GM12878 (cell line): ENCODE results near the gene ZCCHC3. TPM values are rescaled to one million over a fixed set of nuclear protein-coding genes. Genes with fewer than 3 reads are reported as not detected.
A peak's percentile ranks its signal among the peaks of the same experiment; 100 is the strongest.

Experiments used
- ASH2L ChIP-seq: fragments of 300-600, 200-600 bp; sonication (generic); IDR thresholded peaks from 2 replicates; pipeline ENCODE4 v1.6.1; 2017; ENCODE audit warnings: low read depth, mild to moderate bottlenecking, borderline replicate concordance
- ATF2 ChIP-seq: IDR thresholded peaks from 2 replicates; pipeline ENCODE4 v1.6.1; 2012; ENCODE audit warnings: low read length, inconsistent platforms
- CBX3 ChIP-seq: fragments of 200-600 bp; sonication (generic); IDR thresholded peaks from 2 replicates; pipeline ENCODE4 v1.6.1; 2016; ENCODE audit warnings: low read depth, borderline replicate concordance
- CREB1 ChIP-seq: IDR thresholded peaks from 2 replicates; pipeline ENCODE4 v1.6.1; 2012; ENCODE audit warnings: low read depth, mild to moderate bottlenecking, inconsistent platforms
- EED ChIP-seq: sonication (generic); IDR thresholded peaks from 2 replicates; pipeline ENCODE4 v1.6.1; 2016; ENCODE audit warnings: antibody characterized with exemption, low read depth
- EZH2 ChIP-seq: IDR thresholded peaks from 2 replicates; pipeline ENCODE4 v1.6.1; 2012; ENCODE audit warnings: low read depth, mild to moderate bottlenecking, control low read depth, inconsistent platforms, low read length, borderline replicate concordance; ENCODE audit not compliant: control insufficient read depth
- FOS ChIP-seq: IDR thresholded peaks from 3 replicates; pipeline ENCODE4 v1.6.1; 2011; ENCODE audit warnings: borderline replicate concordance; ENCODE audit not compliant: insufficient read length; ENCODE audit errors: extremely low read depth
- NBN ChIP-seq: fragments of 450-650 bp; IDR thresholded peaks from 2 replicates; pipeline ENCODE4 v1.6.1; 2016
- NFIC ChIP-seq: IDR thresholded peaks from 2 replicates; pipeline ENCODE4 v1.6.1; 2012; ENCODE audit warnings: low read depth, mild to moderate bottlenecking, inconsistent platforms, low read length, moderate library complexity
- NR2F1 ChIP-seq: fragments of 450-650 bp; conservative IDR thresholded peaks from 2 replicates; pipeline ENCODE4 v1.6.1; 2017; ENCODE audit warnings: mild to moderate bottlenecking
- RAD51 ChIP-seq: fragments of 450-650 bp; IDR thresholded peaks from 2 replicates; pipeline ENCODE4 v1.6.1; 2016; ENCODE audit warnings: moderate library complexity, mild to moderate bottlenecking, inconsistent platforms
- SMAD1 ChIP-seq: fragments of 450-650 bp; IDR thresholded peaks from 2 replicates; pipeline ENCODE4 v1.6.1; 2018; ENCODE audit warnings: mild to moderate bottlenecking, low read depth; ENCODE audit not compliant: partially characterized antibody
- SREBF1 ChIP-seq: IDR thresholded peaks from 2 replicates; pipeline ENCODE4 v1.6.1; 2012; ENCODE audit warnings: mild to moderate bottlenecking, low read length
- STAT1 ChIP-seq: fragments of 450-650 bp; conservative IDR thresholded peaks from 2 replicates; pipeline ENCODE4 v1.6.1; 2014; ENCODE audit warnings: antibody characterized with exemption, mild to moderate bottlenecking
- STAT3 ChIP-seq: IDR thresholded peaks from 2 replicates; pipeline ENCODE4 v1.6.1; 2011; ENCODE audit warnings: low read depth, low read length, improper control_type of control experiment
- SUZ12 ChIP-seq: fragments of 200-600 bp; sonication (generic); IDR thresholded peaks from one replicate; pipeline ENCODE4 v1.6.1; 2018; ENCODE audit warnings: antibody characterized with exemption, mild to moderate bottlenecking; ENCODE audit not compliant: unreplicated experiment
- TCF7 ChIP-seq: IDR thresholded peaks from 2 replicates; pipeline ENCODE4 v1.6.1; 2014; ENCODE audit warnings: antibody characterized with exemption, borderline replicate concordance
- USF2 ChIP-seq: IDR thresholded peaks from 2 replicates; pipeline ENCODE4 v1.6.1; 2011; ENCODE audit warnings: low read depth, low read length, improper control_type of control experiment, borderline replicate concordance
- YBX1 ChIP-seq: fragments of 450-650 bp; IDR thresholded peaks from 2 replicates; pipeline ENCODE4 v1.6.1; 2016; ENCODE audit warnings: antibody characterized with exemption
- ZNF274 ChIP-seq: IDR thresholded peaks from one replicate; pipeline ENCODE4 v1.8.0; 2011; ENCODE audit not compliant: insufficient read length, insufficient read depth
- ZNF384 ChIP-seq: IDR thresholded peaks from 2 replicates; pipeline ENCODE4 v1.6.1; 2012; ENCODE audit warnings: low read depth, mild to moderate bottlenecking, low read length, improper control_type of control experiment, borderline replicate concordance
- polyA plus RNA-seq, 11 experiments: library from polyadenylated mRNA; depleted of rRNA in 4 of 11; unstranded in 6 of 11; stranded (reverse) in 5 of 11; fragments of >200 nt; fragmentation: Nextera tagmentation in 4 of 11; fragmentation: Illumina TruSeq in 1 of 11; extraction: Ambion mirVana in 4 of 11; extraction: Trizol in 1 of 11; gene quantifications; 1 replicate in 1 of 11; 2 replicates in 10 of 11; pipeline versions ENCODE4 v1.2.1 to v1.2.3, GENCODE V29; 2011 to 2016; ENCODE audit warnings: inconsistent platforms in 2 of 11, missing spikeins in 2 of 11, low read depth in 1 of 11
- total RNA-seq, 4 experiments: library from RNA; depleted of rRNA in 3 of 4; stranded (reverse); fragments of >200 nt in 3 of 4; fragmentation: Illumina TruSeq in 1 of 4; extraction: Trizol in 1 of 4; gene quantifications; 2 replicates each; pipeline versions ENCODE4 v1.2.1 to v1.2.3, GENCODE V29; 2013 to 2021
- TF ChIP-seq, protein P1 (sequence below): fragments of 450-650 bp; IDR thresholded peaks from 2 replicates; pipeline ENCODE4 v1.6.1; 2016; ENCODE audit warnings: mild to moderate bottlenecking
- TF ChIP-seq, protein P2 (sequence below): IDR thresholded peaks from 2 replicates; pipeline ENCODE4 v1.6.1; 2012; ENCODE audit warnings: low read depth, low read length, improper control_type of control experiment
- TF ChIP-seq, protein P3 (sequence below): fragments of 450-650 bp; IDR thresholded peaks from 2 replicates; pipeline ENCODE4 v1.6.1; 2014; ENCODE audit warnings: mild to moderate bottlenecking

Gene ZCCHC3
- total and polyA plus RNA-seq, 10 of the 15 experiments (the other 5 are each of a cell fraction or from before 2014, with no cell fraction given): 5.3 to 36.1 (median 17.2) TPM

- no peak for TF ChIP-seq YBX1
- no peak for TF ChIP-seq SREBF1
- TF ChIP-seq, protein P1, sequence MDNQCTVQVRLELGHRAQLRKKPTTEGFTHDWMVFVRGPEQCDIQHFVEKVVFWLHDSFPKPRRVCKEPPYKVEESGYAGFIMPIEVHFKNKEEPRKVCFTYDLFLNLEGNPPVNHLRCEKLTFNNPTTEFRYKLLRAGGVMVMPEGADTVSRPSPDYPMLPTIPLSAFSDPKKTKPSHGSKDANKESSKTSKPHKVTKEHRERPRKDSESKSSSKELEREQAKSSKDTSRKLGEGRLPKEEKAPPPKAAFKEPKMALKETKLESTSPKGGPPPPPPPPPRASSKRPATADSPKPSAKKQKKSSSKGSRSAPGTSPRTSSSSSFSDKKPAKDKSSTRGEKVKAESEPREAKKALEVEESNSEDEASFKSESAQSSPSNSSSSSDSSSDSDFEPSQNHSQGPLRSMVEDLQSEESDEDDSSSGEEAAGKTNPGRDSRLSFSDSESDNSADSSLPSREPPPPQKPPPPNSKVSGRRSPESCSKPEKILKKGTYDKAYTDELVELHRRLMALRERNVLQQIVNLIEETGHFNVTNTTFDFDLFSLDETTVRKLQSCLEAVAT: peak; percentile 48; the same call in 1 of the 2 replicates
- no peak for TF ChIP-seq RAD51
- no peak for TF ChIP-seq EED
- TF ChIP-seq STAT3: no peak
- no peak for TF ChIP-seq NFIC
- TF ChIP-seq SMAD1: no peak
- no peak for TF ChIP-seq USF2
- no peak for TF ChIP-seq ZNF384
- no peak for TF ChIP-seq EZH2
- peak; percentile 76; the same call in 1 of the 2 replicates for TF ChIP-seq NR2F1
- TF ChIP-seq SUZ12: no peak
- TF ChIP-seq, protein P2, sequence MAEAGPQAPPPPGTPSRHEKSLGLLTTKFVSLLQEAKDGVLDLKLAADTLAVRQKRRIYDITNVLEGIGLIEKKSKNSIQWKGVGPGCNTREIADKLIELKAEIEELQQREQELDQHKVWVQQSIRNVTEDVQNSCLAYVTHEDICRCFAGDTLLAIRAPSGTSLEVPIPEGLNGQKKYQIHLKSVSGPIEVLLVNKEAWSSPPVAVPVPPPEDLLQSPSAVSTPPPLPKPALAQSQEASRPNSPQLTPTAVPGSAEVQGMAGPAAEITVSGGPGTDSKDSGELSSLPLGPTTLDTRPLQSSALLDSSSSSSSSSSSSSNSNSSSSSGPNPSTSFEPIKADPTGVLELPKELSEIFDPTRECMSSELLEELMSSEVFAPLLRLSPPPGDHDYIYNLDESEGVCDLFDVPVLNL: no peak
- TF ChIP-seq ZNF274: no peak
- TF ChIP-seq, protein P3, sequence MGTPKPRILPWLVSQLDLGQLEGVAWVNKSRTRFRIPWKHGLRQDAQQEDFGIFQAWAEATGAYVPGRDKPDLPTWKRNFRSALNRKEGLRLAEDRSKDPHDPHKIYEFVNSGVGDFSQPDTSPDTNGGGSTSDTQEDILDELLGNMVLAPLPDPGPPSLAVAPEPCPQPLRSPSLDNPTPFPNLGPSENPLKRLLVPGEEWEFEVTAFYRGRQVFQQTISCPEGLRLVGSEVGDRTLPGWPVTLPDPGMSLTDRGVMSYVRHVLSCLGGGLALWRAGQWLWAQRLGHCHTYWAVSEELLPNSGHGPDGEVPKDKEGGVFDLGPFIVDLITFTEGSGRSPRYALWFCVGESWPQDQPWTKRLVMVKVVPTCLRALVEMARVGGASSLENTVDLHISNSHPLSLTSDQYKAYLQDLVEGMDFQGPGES: no peak
- no peak for TF ChIP-seq NBN
- TF ChIP-seq CBX3: no peak
- TF ChIP-seq FOS: no peak
- no peak for TF ChIP-seq ASH2L
- TF ChIP-seq ATF2: no peak
- TF ChIP-seq CREB1: peak; percentile 96
- TF ChIP-seq TCF7: no peak
- TF ChIP-seq STAT1: no peak
Observed at GRCh38 chr20:325045-325888, 27.9 kb downstream of the ZCCHC3 start, which contains the start of gene SOX12 (continued).
